ENCODE results near the gene CALCOCO1. TPM values are rescaled to one million over a fixed set of nuclear protein-coding genes. Genes with fewer than 3 reads are reported as not detected.

Gene CALCOCO1
- total and polyA plus RNA-seq, 2 of the 8 experiments (the other 6 are each of a cell fraction or from before 2014, with no cell fraction given), result 20.3 to 39.3 TPM

DNA sequence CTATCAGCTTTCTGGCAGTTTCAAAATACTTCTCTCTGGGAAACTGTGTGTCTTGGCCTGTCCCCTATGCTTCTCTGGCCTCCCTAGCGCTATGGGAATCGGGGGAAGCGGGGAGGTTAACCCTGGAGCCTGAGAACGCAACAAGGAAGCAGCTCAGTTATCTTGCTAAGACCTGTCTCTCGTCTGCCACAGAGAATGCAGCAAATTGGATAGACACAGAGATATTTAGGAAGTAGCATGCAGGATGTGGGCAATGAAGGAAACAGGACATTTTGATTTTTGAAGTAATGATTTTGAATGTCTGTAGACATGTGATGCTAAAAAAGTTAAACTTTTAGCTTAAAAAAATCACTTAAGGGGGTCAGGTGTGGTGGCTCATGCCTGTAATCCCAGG lies 6.6 kb upstream of the CALCOCO1 start:
- Histone ChIP-seq H2AK5ac (ENCODE audit: low read depth, low read length) (no peak overlapping the region), H3K4me2 (ENCODE audit: insufficient read depth in 1 of 2, low read depth in 2 of 2, low read length in 2 of 2) (no peak overlapping the region)
- TF ChIP-seq SRF (IDR thresholded peaks at IDR 0.05; ENCODE audit: low read depth, low read length) (no peak), CBX8 (IDR thresholded peaks at IDR 0.05; ENCODE audit: borderline replicate concordance, low read depth, low read length) (no peak), CHD1 (IDR thresholded peaks at IDR 0.05; ENCODE audit: low read depth, low read length) (no peak), EGR1 (IDR thresholded peaks at IDR 0.05; ENCODE audit: borderline replicate concordance, low read depth, low read length) (no peak), SIN3A (conservative IDR thresholded peaks at IDR 0.05 in 1 of 2, IDR thresholded peaks at IDR 0.05 in 1 of 2; ENCODE audit: low read depth in 1 of 2, low read length in 2 of 2) (no peak), CHD2 (IDR thresholded peaks at IDR 0.05; ENCODE audit: low read length) (no peak), NRF1 (IDR thresholded peaks at IDR 0.05; ENCODE audit: low read depth, low read length) (no peak), SIX5 (IDR thresholded peaks at IDR 0.05; ENCODE audit: low read depth, low read length) (no peak), RBBP5 (IDR thresholded peaks at IDR 0.05; ENCODE audit: borderline replicate concordance, low read depth, low read length) (no peak), ZNF274 (IDR thresholded peaks at IDR 0.05; ENCODE audit: borderline replicate concordance, extremely low read depth, low read length) (no peak), JUND (IDR thresholded peaks at IDR 0.05; ENCODE audit: low read length) (no peak), PHF8 (conservative IDR thresholded peaks at IDR 0.05; ENCODE audit: low read depth, low read length) (no peak)
- TF ChIP-seq, protein P1, sequence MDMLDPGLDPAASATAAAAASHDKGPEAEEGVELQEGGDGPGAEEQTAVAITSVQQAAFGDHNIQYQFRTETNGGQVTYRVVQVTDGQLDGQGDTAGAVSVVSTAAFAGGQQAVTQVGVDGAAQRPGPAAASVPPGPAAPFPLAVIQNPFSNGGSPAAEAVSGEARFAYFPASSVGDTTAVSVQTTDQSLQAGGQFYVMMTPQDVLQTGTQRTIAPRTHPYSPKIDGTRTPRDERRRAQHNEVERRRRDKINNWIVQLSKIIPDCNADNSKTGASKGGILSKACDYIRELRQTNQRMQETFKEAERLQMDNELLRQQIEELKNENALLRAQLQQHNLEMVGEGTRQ (IDR thresholded peaks at IDR 0.05; ENCODE audit: low read length), result no peak

More for the DNA sequence above, 6.6 kb upstream of the CALCOCO1 start:
- Histone ChIP-seq H3K9me3 (ENCODE audit: insufficient read depth in 2 of 2, low read depth in 1 of 2, low read length in 1 of 2) (no peaks in the 10 kb centered on the region), H3K79me1 (ENCODE audit: low read depth, low read length) (no peaks in the 10 kb centered on the region), H2BK15ac (ENCODE audit: low read length) (no peak overlapping the region), H3K27ac (ENCODE audit: low read depth, low read length) (no peak overlapping the region), H3K4me1 (replicated peaks in 1 of 4; ENCODE audit: control insufficient read depth in 3 of 4, insufficient read depth in 4 of 4, low read length in 3 of 4) (peaks cover 0 to under 1% (median under 1%) of the 10 kb centered on the region in 4 experiments; a peak in 4 of 7 replicates), H3K23ac (ENCODE audit: insufficient read length) (no peak overlapping the region), H4K5ac (ENCODE audit: insufficient read length, low read depth, low read length) (no peak overlapping the region), H3K79me2 (ENCODE audit: control insufficient read depth in 1 of 2, insufficient read depth in 2 of 2, low read length in 2 of 2) (no peaks in the 10 kb centered on the region), H3K27me3 (replicated peaks in 1 of 4; ENCODE audit: control insufficient read depth in 3 of 4, extremely low read depth in 1 of 4, insufficient read depth in 3 of 4, low read length in 3 of 4) (peaks cover 15 to 36% (median 28%) of the 10 kb centered on the region in 4 experiments), H4K20me1 (replicated peaks in 1 of 2; ENCODE audit: control insufficient read depth in 1 of 2, insufficient read depth in 2 of 2, low read length in 2 of 2) (no peaks in the 10 kb centered on the region), H3K18ac (ENCODE audit: extremely low read depth, low read length) (no peak overlapping the region), H2AFZ (ENCODE audit: low read length) (no peak overlapping the region), H3K4me3 (ENCODE audit: extremely low read depth in 1 of 4, insufficient read depth in 2 of 4, low read depth in 3 of 4, low read length in 4 of 4) (no peak overlapping the region), H3K9ac (replicated peaks in 1 of 4; ENCODE audit: extremely low read depth in 1 of 4, low read depth in 3 of 4, low read length in 3 of 4) (no peak overlapping the region), H2BK12ac (ENCODE audit: low read depth, low read length) (no peak overlapping the region), H2BK120ac (replicated peaks; ENCODE audit: low read depth, low read length) (no peak overlapping the region), H4K91ac (replicated peaks; ENCODE audit: insufficient read length, low read length) (no peak overlapping the region), H3K36me3 (ENCODE audit: control insufficient read depth in 2 of 4, insufficient read depth in 4 of 4, low read length in 3 of 4) (no peaks in the 10 kb centered on the region), H3K4ac (replicated peaks; ENCODE audit: insufficient read length, low read depth, low read length) (no peak overlapping the region), H3K56ac (replicated peaks; ENCODE audit: insufficient read length, low read depth, low read length) (no peak overlapping the region), H3K14ac (ENCODE audit: insufficient read length) (no peak overlapping the region), H2BK20ac (ENCODE audit: low read length) (no peak overlapping the region), H2BK5ac (ENCODE audit: low read depth, low read length) (no peak overlapping the region), H3K23me2 (ENCODE audit: low read depth, low read length) (peaks cover 8% of the 10 kb centered on the region), H4K8ac (ENCODE audit: extremely low read depth, insufficient read depth, low read length) (no peak overlapping the region)
- 66% methylated on average over 5 of the region's 5 CpGs; no CpG with 5 or more reads in 1 of the 2 experiments for WGBS, 2 experiments (ENCODE audit: extremely low coverage in 1 of 2, insufficient coverage in 1 of 2, insufficient read length in 1 of 2, insufficient replicate concordance in 2 of 2, low coverage in 1 of 2, low lambda C conversion rate in 2 of 2, missing lambda C conversion rate in 1 of 2)
- ChIA-PET POLR2A (ENCODE audit: partially characterized antibody) (interaction anchor here (1.0 to 1.7 kb wide), 3 partner anchors 9 to 58 kb away, joined by 4 to 6 read pairs (median 4); partner anchors contain the start of gene ATP5MC2), CTCF (ENCODE audit: partially characterized antibody) (interaction anchor here (0.9 to 21.0 kb wide), 9 partner anchors 11 to 33 kb away, joined by 3 to 531 read pairs (median 4); no protein-coding TSS in a partner anchor)
- FAIRE-seq, result no peak
- no peak for DNase-seq (ENCODE audit: low read depth in 1 of 2, low spot score in 2 of 2)
